ENCODE data around the gene MYRIP. TPM values are rescaled to one million over a fixed set of nuclear protein-coding genes. Genes with fewer than 3 reads are reported as not detected.

Gene MYRIP
- total RNA-seq, 6 donors from 2014 or later, result 0.55 to 4.3 (median 2.1) TPM; not detected in 1

GRCh38 chr3:40152482-40153133, 343.2 kb downstream of the MYRIP start:
- no peaks in the 10 kb centered on the region for H3K9me3 ChIP-seq
- H3K36me3 ChIP-seq, result no peaks in the 10 kb centered on the region
- H3K4me1 ChIP-seq, result no peaks in the 10 kb centered on the region
- no peak for TF ChIP-seq POLR2A (IDR thresholded peaks at IDR 0.05)
- no peak for TF ChIP-seq CTCF (IDR thresholded peaks at IDR 0.05)
- no peak for TF ChIP-seq POLR2AphosphoS5 (IDR thresholded peaks at IDR 0.05)
- no peak for TF ChIP-seq EP300 (IDR thresholded peaks at IDR 0.05)
- H3K27me3 ChIP-seq, result no peaks in the 10 kb centered on the region
- ATAC-seq (ENCODE audit: low FRiP score in 2 of 2), result no peak
- no peak overlapping the region for H3K4me3 ChIP-seq
- H3K27ac ChIP-seq, result no peak overlapping the region
- 54 to 86% methylated on average over 1 of the region's 1 CpG for WGBS, 2 donors
- no peak for DNase-seq

GRCh38 chr3:40160933-40161332, 351.5 kb downstream of the MYRIP start:
- H3K36me3 ChIP-seq, result no peaks in the 10 kb centered on the region
- no peak overlapping the region for H3K4me3 ChIP-seq
- no peaks in the 10 kb centered on the region for H3K4me1 ChIP-seq
- TF ChIP-seq CTCF (IDR thresholded peaks at IDR 0.05) (no peak), EP300 (IDR thresholded peaks at IDR 0.05) (no peak), POLR2A (IDR thresholded peaks at IDR 0.05) (no peak), POLR2AphosphoS5 (IDR thresholded peaks at IDR 0.05) (no peak)
- 92 to 98% methylated on average over 6 of the region's 6 CpGs for WGBS, 2 donors
- DNase-seq (no peak), ATAC-seq (ENCODE audit: low FRiP score in 2 of 2) (no peak)
- H3K27ac ChIP-seq, result no peak overlapping the region
- no peaks in the 10 kb centered on the region for H3K9me3 ChIP-seq
- H3K27me3 ChIP-seq, result no peaks in the 10 kb centered on the region

- Histone ChIP-seq H3K36me3 (no peaks in the 10 kb centered on the region), H3K27me3 (no peaks in the 10 kb centered on the region), H3K4me1 (no peaks in the 10 kb centered on the region), H3K27ac (no peak overlapping the region), H3K9me3 (no peaks in the 10 kb centered on the region), H3K4me3 (no peak overlapping the region)
- ATAC-seq (ENCODE audit: low FRiP score in 2 of 2) (no peak), DNase-seq (no peak)
- TF ChIP-seq POLR2A (IDR thresholded peaks at IDR 0.05), result no peak
- TF ChIP-seq POLR2AphosphoS5 (IDR thresholded peaks at IDR 0.05), result no peak
- no peak for TF ChIP-seq CTCF (IDR thresholded peaks at IDR 0.05)
- no peak for TF ChIP-seq EP300 (IDR thresholded peaks at IDR 0.05)
These were observed 353.2 kb downstream of the MYRIP start for GRCh38 chr3:40162616-40163015.

GRCh38 chr3:40166997-40167396, 357.6 kb downstream of the MYRIP start:
- no peaks in the 10 kb centered on the region for H3K27me3 ChIP-seq
- no peaks in the 10 kb centered on the region for H3K36me3 ChIP-seq
- TF ChIP-seq CTCF (IDR thresholded peaks at IDR 0.05) (no peak), POLR2AphosphoS5 (IDR thresholded peaks at IDR 0.05) (no peak)
- no peak overlapping the region for H3K4me3 ChIP-seq
- H3K9me3 ChIP-seq, result no peaks in the 10 kb centered on the region
- no peaks in the 10 kb centered on the region for H3K4me1 ChIP-seq
- 54 to 69% methylated on average over 2 of the region's 2 CpGs for WGBS, 2 donors
- ATAC-seq (ENCODE audit: low FRiP score in 2 of 2), result no peak
- DNase-seq, result no peak
- no peak overlapping the region for H3K27ac ChIP-seq

- Histone ChIP-seq H3K4me3 (no peak overlapping the region), H3K4me1 (no peaks in the 10 kb centered on the region), H3K9me3 (no peaks in the 10 kb centered on the region), H3K36me3 (no peaks in the 10 kb centered on the region), H3K27ac (no peak overlapping the region), H3K27me3 (no peaks in the 10 kb centered on the region)
- WGBS, 2 donors, result 85 to 100% methylated on average over 1 of the region's 1 CpG
- no peak for TF ChIP-seq CTCF (IDR thresholded peaks at IDR 0.05)
- DNase-seq (no peak), ATAC-seq (ENCODE audit: low FRiP score in 2 of 2) (no peak)
These were observed 358.5 kb downstream of the MYRIP start for GRCh38 chr3:40167958-40168357.
